SK-N-SH (cell line): Measurements from ENCODE around the gene TBK1. TPM values are rescaled to one million over a fixed set of nuclear protein-coding genes. Genes with fewer than 3 reads are reported as not detected.

Experiments
- CTCF ChIA-PET: fragments of 300-600, 350-600 bp; formaldehyde crosslinking; extraction: SDS; loops from one replicate; lab custom pipeline; 2021; lab: Yijun Ruan, JAX
- POLR2A ChIA-PET: fragments of 350-600 bp; sonication (Branson Sonifier 250); formaldehyde crosslinking; extraction: SDS; loops from one replicate; lab custom pipeline; 2020; ENCODE audit warnings: antibody characterized with exemption, inconsistent platforms; lab: Yijun Ruan, JAX
- DNase-seq: peaks from one replicate; pipeline ENCODE4 v3.0.0; 2012
- H2AFZ ChIP-seq: fragments of 200-600 bp; sonication (generic); 2 replicates; pipeline ENCODE4 v1.8.1; 2016; ENCODE audit warnings: antibody characterized with exemption, mild to moderate bottlenecking, low read depth
- H3F3A ChIP-seq: fragments of 200-600 bp; sonication (generic); replicated peaks from 2 replicates; pipeline ENCODE3; 2016; ENCODE audit warnings: antibody characterized with exemption, mild to moderate bottlenecking; ENCODE audit not compliant: insufficient read depth
- H3K27ac ChIP-seq, 2 experiments: fragments of 200-500 bp in 1 of 2; fragments of 200-600 bp in 1 of 2; sonication (Bioruptor generic) in 1 of 2; sonication (generic), shearing (Covaris generic) in 1 of 2; 2 replicates each; pipeline versions ENCODE4 v1.5.1 to v1.6.1; 2014 to 2016; ENCODE audit warnings: low read depth in 2 of 2, inconsistent platforms in 1 of 2, low read length in 1 of 2, mild to moderate bottlenecking in 1 of 2, mixed read lengths in 1 of 2
- H3K27me3 ChIP-seq: fragments of 200-600 bp; sonication (generic), shearing (Covaris generic); 2 replicates; pipeline ENCODE4 v1.6.1; 2016; ENCODE audit warnings: mixed run types; ENCODE audit not compliant: insufficient read depth
- H3K36me3 ChIP-seq, 2 experiments: fragments of 200-500 bp in 1 of 2; fragments of 200-600 bp in 1 of 2; sonication (Bioruptor generic) in 1 of 2; sonication (generic) in 1 of 2; replicated peaks in 1 of 2; 2 replicates each; pipeline versions ENCODE3 to v1.5.1; 2014 to 2016; ENCODE audit warnings: low read length in 1 of 2, mild to moderate bottlenecking in 1 of 2; ENCODE audit not compliant: insufficient read depth in 2 of 2, control insufficient read depth in 1 of 2
- H3K4me1 ChIP-seq, 2 experiments: fragments of 200-500 bp in 1 of 2; fragments of 200-600 bp in 1 of 2; sonication (Bioruptor generic) in 1 of 2; sonication (generic), shearing (Covaris generic) in 1 of 2; 2 replicates each; pipeline versions ENCODE4 v1.5.1 to v1.6.1; 2014 to 2016; ENCODE audit warnings: low read depth in 1 of 2, low read length in 1 of 2, mixed run types in 1 of 2; ENCODE audit not compliant: insufficient read depth in 2 of 2, control insufficient read depth in 1 of 2
- H3K4me2 ChIP-seq: fragments of 200-600 bp; sonication (generic), shearing (Covaris generic); 2 replicates; pipeline ENCODE4 v1.6.1; 2017; ENCODE audit warnings: mixed run types
- H3K4me3 ChIP-seq, 2 experiments: fragments of 200-500 bp in 1 of 2; fragments of 200-600 bp in 1 of 2; sonication (Bioruptor generic) in 1 of 2; sonication (generic), shearing (Covaris generic) in 1 of 2; 2 replicates each; pipeline versions ENCODE4 v1.5.1 to v1.8.1; 2014 to 2016; ENCODE audit warnings: low read depth in 2 of 2, inconsistent platforms in 1 of 2, low read length in 1 of 2, mild to moderate bottlenecking in 1 of 2, mixed read lengths in 1 of 2, moderate library complexity in 1 of 2
- H3K79me2 ChIP-seq: fragments of 200-600 bp; sonication (generic); 2 replicates; pipeline ENCODE4 v1.8.1; 2017; ENCODE audit warnings: mild to moderate bottlenecking; ENCODE audit not compliant: insufficient read depth
- H3K9ac ChIP-seq: fragments of 200-600 bp; sonication (generic); 2 replicates; pipeline ENCODE4 v1.6.1; 2017; ENCODE audit warnings: mixed run types
- H3K9me2 ChIP-seq: fragments of 200-600 bp; sonication (generic); 2 replicates; pipeline ENCODE4 v1.6.1; 2017; ENCODE audit warnings: mixed run types
- H3K9me3 ChIP-seq: fragments of 200-600 bp; sonication (generic); 2 replicates; pipeline ENCODE4 v1.6.1; 2017; ENCODE audit warnings: mixed run types, mild to moderate bottlenecking, moderate library complexity
- H4K20me1 ChIP-seq: fragments of 200-600 bp; sonication (generic); 2 replicates; pipeline ENCODE4 v1.6.1; 2017; ENCODE audit warnings: mild to moderate bottlenecking, mixed run types; ENCODE audit not compliant: insufficient read depth
- EZH2phosphoT487 ChIP-seq: fragments of 200-600 bp; sonication (generic); IDR thresholded peaks from 2 replicates; pipeline ENCODE4 v1.6.1; 2017; ENCODE audit warnings: low read depth, mixed run types, mild to moderate bottlenecking, antibody characterized with exemption, moderate library complexity, borderline replicate concordance
- FOXM1 ChIP-seq: IDR thresholded peaks from 2 replicates; pipeline ENCODE4 v1.4.0; 2012; ENCODE audit warnings: low read depth, mild to moderate bottlenecking
- GABPA ChIP-seq: IDR thresholded peaks from 2 replicates; pipeline ENCODE4 v1.4.0; 2012; ENCODE audit warnings: low read depth, mild to moderate bottlenecking
- MAX ChIP-seq: IDR thresholded peaks from 2 replicates; pipeline ENCODE4 v1.4.0; 2012; ENCODE audit warnings: low read depth
- MEF2A ChIP-seq: IDR thresholded peaks from 2 replicates; pipeline ENCODE4 v1.4.0; 2012; ENCODE audit warnings: low read depth, borderline replicate concordance
- MXI1 ChIP-seq: IDR thresholded peaks from 2 replicates; pipeline ENCODE4 v1.6.1; 2012; ENCODE audit warnings: mild to moderate bottlenecking, low read depth, low read length, improper control_type of control experiment
- NFIC ChIP-seq: IDR thresholded peaks from 2 replicates; pipeline ENCODE4 v1.4.0; 2012; ENCODE audit warnings: borderline replicate concordance
- NRF1 ChIP-seq: IDR thresholded peaks from 2 replicates; pipeline ENCODE4 v1.6.1; 2012; ENCODE audit warnings: low read depth, mild to moderate bottlenecking, low read length
- RCOR1 ChIP-seq: fragments of 150-350 bp; IDR thresholded peaks from 2 replicates; pipeline ENCODE4 v1.6.1; 2017; ENCODE audit warnings: antibody characterized with exemption, low read length
- REST ChIP-seq: IDR thresholded peaks from 2 replicates; pipeline ENCODE4 v1.6.1; 2012; ENCODE audit warnings: mild to moderate bottlenecking, low read depth, low read length, moderate library complexity
- RFX5 ChIP-seq: IDR thresholded peaks from 2 replicates; pipeline ENCODE4 v1.6.1; 2012; ENCODE audit warnings: mild to moderate bottlenecking, improper control_type of control experiment, low read length
- SIN3A ChIP-seq: IDR thresholded peaks from 2 replicates; pipeline ENCODE4 v1.6.1; 2012; ENCODE audit warnings: low read depth, mild to moderate bottlenecking, low read length, moderate library complexity, borderline replicate concordance
- TAF1 ChIP-seq: IDR thresholded peaks from 2 replicates; pipeline ENCODE4 v1.6.1; 2012; ENCODE audit warnings: low read depth, mild to moderate bottlenecking, low read length, moderate library complexity, borderline replicate concordance
- TCF12 ChIP-seq: IDR thresholded peaks from 2 replicates; pipeline ENCODE4 v1.4.0; 2012
- USF1 ChIP-seq: IDR thresholded peaks from 2 replicates; pipeline ENCODE4 v1.4.0; 2012; ENCODE audit warnings: low read depth, borderline replicate concordance
- USF2 ChIP-seq: fragments of 150-350 bp; IDR thresholded peaks from 2 replicates; pipeline ENCODE4 v1.6.1; 2017; ENCODE audit warnings: antibody characterized with exemption, low read length, low read depth, borderline replicate concordance
- ZBTB33 ChIP-seq: IDR thresholded peaks from 2 replicates; pipeline ENCODE4 v1.4.0; 2012; ENCODE audit warnings: low read depth, borderline replicate concordance
- WGBS: methylation state at CpG from one replicate; pipeline ENCODE4 v1.1.6; 2017; ENCODE audit warnings: low lambda C conversion rate; 5-methylcytosine and 5-hydroxymethylcytosine counted together
- polyA plus RNA-seq, 3 experiments: library from polyadenylated mRNA; depleted of rRNA; stranded (reverse); fragments of >200 nt; gene quantifications; 2 replicates each; pipeline ENCODE4 v1.2.3, GENCODE V29; 2012

The TBK1 gene
- polyA plus RNA-seq, 1 of the 3 experiments (the other 2 are of a cell fraction), result 8.2 TPM

GRCh38 chr12:64476844-64477243, 24.9 kb downstream of the TBK1 start:
- H4K20me1 ChIP-seq, result peaks cover 16% of the 10 kb centered on the region
- no peak overlapping the region for H3K9ac ChIP-seq
- H3K4me3 ChIP-seq, result no peak overlapping the region
- CTCF ChIA-PET, result interaction anchor here (1.4 kb wide), 1 partner anchor 29 kb away, joined by 4 read pairs; no protein-coding TSS in a partner anchor
- no peak overlapping the region for H3K4me2 ChIP-seq
- no peaks in the 10 kb centered on the region for H3K27me3 ChIP-seq
- peaks cover 54 to 81% of the 10 kb centered on the region in 2 experiments for H3K36me3 ChIP-seq
- POLR2A ChIA-PET, result no interaction called here
- TF ChIP-seq TCF12 (no peak), ZBTB33 (no peak), MXI1 (no peak), SIN3A (no peak), EZH2phosphoT487 (no peak), REST (no peak), RFX5 (no peak), USF2 (no peak), FOXM1 (no peak), NFIC (no peak), NRF1 (no peak), RCOR1 (no peak), MEF2A (no peak), TAF1 (no peak), MAX (no peak), GABPA (no peak), USF1 (no peak)
- H3F3A ChIP-seq, result peaks cover 13% of the 10 kb centered on the region
- no peak overlapping the region for H2AFZ ChIP-seq
- H3K9me3 ChIP-seq, result peaks cover 6% of the 10 kb centered on the region; the same call in 1 of the 2 replicates
- WGBS, result 100% methylated on average over 2 of the region's 2 CpGs
- peaks cover 3 to 14% of the 10 kb centered on the region in 2 experiments; a peak in 3 of 4 replicates for H3K4me1 ChIP-seq
- H3K27ac ChIP-seq, result no peak overlapping the region
- H3K79me2 ChIP-seq, result peaks cover 66% of the 10 kb centered on the region; the same call in 1 of the 2 replicates
- H3K9me2 ChIP-seq, result no peaks in the 10 kb centered on the region
- DNase-seq, result no peak
